Vagina (tissue), 2 donors: Measurements from ENCODE around the gene DOCK2.

Source experiments
- CTCF ChIP-seq, 3 experiments: fragments of 450-650 bp in 2 of 3; fragments of 200-600 bp in 1 of 3; sonication (generic) in 1 of 3; IDR thresholded peaks; one replicate each; pipeline ENCODE4 v1.5.1; 2017 to 2019; ENCODE audit warnings: antibody characterized with exemption in 3 of 3, mild to moderate bottlenecking in 2 of 3, moderate library complexity in 2 of 3
- POLR2A ChIP-seq, 2 donors: fragments of 450-650 bp; IDR thresholded peaks; one replicate each; pipeline ENCODE4 v1.6.1; 2017; ENCODE audit warnings: antibody characterized with exemption in 2 of 2, mild to moderate bottlenecking in 2 of 2, moderate library complexity in 2 of 2
- POLR2AphosphoS5 ChIP-seq, 2 donors: sonication (generic); formaldehyde crosslinking; IDR thresholded peaks; one replicate each; pipeline ENCODE4 v1.9.0; 2017; ENCODE audit warnings: antibody characterized with exemption in 2 of 2, mild to moderate bottlenecking in 2 of 2, low read depth in 1 of 2; ENCODE audit not compliant: insufficient read depth in 1 of 2

- TF ChIP-seq POLR2A (IDR thresholded peaks at IDR 0.05) (no peak), CTCF (IDR thresholded peaks at IDR 0.05) (no peak), POLR2AphosphoS5 (IDR thresholded peaks at IDR 0.05; ENCODE audit: insufficient read depth in 1 of 2, low read depth in 1 of 2) (no peak)
Observed at GRCh38 chr5:169922474-169922873, 285.4 kb downstream of the DOCK2 start.
